Right ventricle myocardium superior (tissue), 1 donor: Measurements from ENCODE around the gene PEX6. TPM values are rescaled to one million over a fixed set of nuclear protein-coding genes. Genes with fewer than 3 reads are reported as not detected.
"Not testable (repeated sequence)": the region's sequence is repeated elsewhere in the genome, so short reads cannot be mapped to it uniquely, and the experiment has no call there.

Experiments
- ATAC-seq: fragments of 200-7000 bp; cut with Tn5 transposase; one replicate; pipeline ENCODE4 v1.9.1; 2020; ENCODE audit warnings: mild to moderate bottlenecking; ENCODE audit not compliant: poor library complexity
- DNase-seq: peaks from one replicate; pipeline ENCODE4 v3.0.0-alpha.2; 2020
- intact Hi-C: fragments of 100-400 bp; cut with DNase I; formaldehyde crosslinking; loops from one replicate; pipeline ENCODE4 v1.11.2; 2022
- total RNA-seq: library from RNA; stranded (reverse); fragmentation: NEBNext Ultra II Directional; extraction: Animal tissue kit (Norgen Biotek cat#: 25700); gene quantifications from one replicate; pipeline ENCODE4 v1.2.1, GENCODE V29; 2021
- donor health status: DM: no; HTN: yes; CAD: no; lungs with severe emphysema.

The PEX6 gene
- total RNA-seq, 1 donor from 2014 or later: 27.1 TPM

- ATAC-seq: no peak
- no peak for DNase-seq
- intact Hi-C loops: loop anchor here (10.0 kb wide), 1 partner anchor 67 kb away; no protein-coding TSS in a partner anchor
Observed at GRCh38 chr6:42971746-42972327, 7.1 kb downstream of the PEX6 start.

GRCh38 chr6:42970871-42971612, 7.9 kb downstream of the PEX6 start:
- no peak for ATAC-seq
- intact Hi-C loops: loop anchor here (10.0 kb wide), 1 partner anchor 66 kb away; no protein-coding TSS in a partner anchor
- no peak for DNase-seq

GRCh38 chr6:42969934-42970333, 9.0 kb downstream of the PEX6 start:
- no peak for DNase-seq
- intact Hi-C loops: loop anchor here (10.0 kb wide), 1 partner anchor 65 kb away; no protein-coding TSS in a partner anchor
- ATAC-seq: no peak

- intact Hi-C loops: no loop called here
- no peak for ATAC-seq
- DNase-seq: no peak
Observed at GRCh38 chr6:42969431-42969830, 9.6 kb downstream of the PEX6 start.

- ATAC-seq: no peak
- no peak for DNase-seq
- intact Hi-C loops: no loop called here
Observed at GRCh38 chr6:42968783-42969182, 10.2 kb downstream of the PEX6 start.

- DNase-seq: no peak
- intact Hi-C loops: no loop called here
- ATAC-seq: no peak
Observed at GRCh38 chr6:42968126-42968701, 10.8 kb downstream of the PEX6 start.

GRCh38 chr6:42967228-42967627, 11.8 kb downstream of the PEX6 start:
- ATAC-seq (no peak), DNase-seq (no peak)
- intact Hi-C loops: no loop called here

- DNase-seq: no peak
- no peak for ATAC-seq
- intact Hi-C loops: no loop called here
Observed at GRCh38 chr6:42966571-42966970, 12.4 kb downstream of the PEX6 start.

GRCh38 chr6:42963855-42964605, 15.0 kb downstream of the PEX6 start:
- intact Hi-C loops: no loop called here
- no peak for DNase-seq

GRCh38 chr6:42963179-42963854, 15.7 kb downstream of the PEX6 start:
- ATAC-seq (no peak), DNase-seq (no peak)
- intact Hi-C loops: no loop called here

More at GRCh38 chr6:42963855-42964605, 15.0 kb downstream of the PEX6 start:
- no peak for ATAC-seq

- DNase-seq (no peak), ATAC-seq (no peak)
- intact Hi-C loops: no loop called here
Observed at GRCh38 chr6:42962502-42963178, 16.3 kb downstream of the PEX6 start.

- intact Hi-C loops: no loop called here
- ATAC-seq: no peak
- no peak for DNase-seq
Observed at GRCh38 chr6:42962096-42962495, 16.9 kb downstream of the PEX6 start.

- no peak for ATAC-seq
- intact Hi-C loops: no loop called here
- no peak for DNase-seq
Observed at GRCh38 chr6:42961020-42961470, 17.9 kb downstream of the PEX6 start.

- ATAC-seq (peak; percentile 90), DNase-seq (peak; percentile 83)
- intact Hi-C loops: no loop called here
Observed at GRCh38 chr6:42960243-42961019, 18.6 kb downstream of the PEX6 start, which contains the start of gene GNMT. TSS of gene GNMT (plus strand) at chr6:42960754. CDS start at chr6:42960768, 14 bp downstream.

- ATAC-seq: peak; percentile 51
Observed at GRCh38 chr6:42959917-42960242, 19.1 kb downstream of the PEX6 start.

GRCh38 chr6:42958125-42958524, 20.9 kb downstream of the PEX6 start:
- ATAC-seq (no peak), DNase-seq (no peak)
- intact Hi-C loops: no loop called here

More at GRCh38 chr6:42959917-42960242, 19.1 kb downstream of the PEX6 start:
- no peak for DNase-seq
- intact Hi-C loops: no loop called here

- intact Hi-C loops, DNase-seq, ATAC-seq: not testable (repeated sequence)
Observed at GRCh38 chr6:42954405-42954804, 24.6 kb downstream of the PEX6 start.
